ENCODE measurements around the gene MRPL36.

MRPL36 gene

DNA sequence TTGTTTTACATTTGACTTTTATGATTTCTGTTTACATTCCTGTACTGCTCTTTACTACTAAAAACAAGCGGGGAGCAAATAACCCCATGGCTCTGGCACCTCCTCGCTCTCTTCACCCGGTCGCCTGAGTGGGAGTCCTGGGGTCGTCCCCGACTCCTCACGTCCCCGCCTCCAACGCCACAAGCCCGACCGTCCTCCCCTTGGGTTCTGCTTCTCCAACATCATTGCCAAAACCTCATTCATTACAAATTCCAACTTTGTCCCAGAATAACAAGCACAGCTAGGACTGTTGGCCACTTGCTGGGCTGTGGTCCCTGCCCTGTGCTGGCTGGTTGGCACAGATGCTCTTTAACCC is 35.1 kb downstream of the MRPL36 start:
- Histone ChIP-seq H3K18ac (ENCODE audit: low read depth in 1 of 2, low read length in 2 of 2) (no peak overlapping the region), H3K14ac (ENCODE audit: low read length in 2 of 2) (no peak overlapping the region)
- 91% methylated on average over 11 of the region's 11 CpGs for WGBS

DNA sequence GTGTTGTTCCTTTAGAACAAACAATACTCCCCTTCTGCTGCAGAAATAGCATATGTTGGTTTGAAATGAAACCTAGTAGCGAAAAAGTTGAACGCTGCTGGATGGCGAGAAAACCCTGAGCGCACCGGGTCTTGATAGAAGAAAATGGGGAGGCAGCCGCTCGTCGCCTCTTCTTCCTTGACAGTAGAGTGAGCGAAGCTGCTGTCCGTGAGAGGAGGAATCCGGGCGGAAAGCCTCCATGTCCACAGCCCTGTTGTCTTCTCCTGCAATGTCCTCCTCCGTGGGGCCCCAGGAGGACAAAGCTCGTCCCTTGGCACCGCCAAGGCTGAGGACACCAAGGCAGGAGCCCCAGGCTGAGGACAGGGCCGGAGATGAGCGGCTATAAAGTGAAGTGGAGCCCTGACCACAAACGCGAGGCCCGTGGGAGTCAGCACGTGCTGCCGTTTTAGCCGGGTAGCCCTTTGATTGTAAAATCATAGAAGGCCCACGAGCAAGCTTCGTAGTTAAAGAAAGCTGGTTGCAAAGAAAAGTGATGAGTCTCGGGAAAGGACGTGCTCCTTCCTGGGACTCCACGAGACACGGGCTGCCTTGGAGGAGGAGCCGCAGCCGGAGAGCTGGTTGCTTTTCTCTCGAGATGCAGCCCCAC is 35.6 kb downstream of the MRPL36 start:
- Histone ChIP-seq H3K36me3 (ENCODE audit: control insufficient read depth in 1 of 2, insufficient read depth in 2 of 2, low read depth in 1 of 2, low read length in 2 of 2) (no peaks in the 10 kb centered on the region), H3K4me1 (ENCODE audit: control insufficient read depth, insufficient read depth, low read depth, low read length) (peaks cover 3% of the 10 kb centered on the region), H3K79me1 (replicated peaks; ENCODE audit: low read length, poor library complexity, severe bottlenecking) (no peaks in the 10 kb centered on the region), H2BK12ac (ENCODE audit: low read length in 2 of 2) (no peak overlapping the region), H3K14ac (ENCODE audit: low read length in 2 of 2) (no peak overlapping the region), H2BK5ac (ENCODE audit: low read depth, low read length, poor library complexity, severe bottlenecking) (no peak overlapping the region), H2AK5ac (ENCODE audit: low read length, severe bottlenecking) (no peak overlapping the region), H3K27me3 (ENCODE audit: control insufficient read depth in 1 of 2, insufficient read depth in 1 of 2, low read length in 2 of 2) (peaks cover 45 to 58% of the 10 kb centered on the region in 2 experiments), H4K8ac (ENCODE audit: low read length) (no peak overlapping the region), H2AFZ (ENCODE audit: low read depth, low read length) (no peak overlapping the region), H3K18ac (ENCODE audit: low read depth in 1 of 2, low read length in 2 of 2) (no peak overlapping the region), H2BK15ac (ENCODE audit: low read depth, poor library complexity, severe bottlenecking) (no peak overlapping the region), H3K9me3 (ENCODE audit: control insufficient read depth, low read length) (no peaks in the 10 kb centered on the region), H3K27ac (ENCODE audit: low read length, poor library complexity, severe bottlenecking) (no peak overlapping the region), H2BK120ac (ENCODE audit: low read depth, low read length) (no peak overlapping the region), H4K91ac (ENCODE audit: low read length) (no peak overlapping the region), H3K23ac (ENCODE audit: low read length in 2 of 2) (no peak overlapping the region), H3K4me2 (ENCODE audit: low read length, poor library complexity, severe bottlenecking) (no peak overlapping the region), H3K4ac (ENCODE audit: low read depth in 1 of 2, low read length in 2 of 2) (no peak overlapping the region), H3K9ac (ENCODE audit: low read length) (no peak overlapping the region), H3K4me3 (ENCODE audit: insufficient read depth in 1 of 2, low read depth in 1 of 2, low read length in 2 of 2) (no peak overlapping the region)
- 84% methylated on average over 32 of the region's 32 CpGs for WGBS
- no peak for DNase-seq

More for the DNA sequence above, 35.1 kb downstream of the MRPL36 start:
- Histone ChIP-seq H3K23ac (ENCODE audit: low read length in 2 of 2) (no peak overlapping the region), H3K4me3 (ENCODE audit: insufficient read depth in 1 of 2, low read depth in 1 of 2, low read length in 2 of 2) (no peak overlapping the region), H2BK5ac (ENCODE audit: low read depth, low read length, poor library complexity, severe bottlenecking) (no peak overlapping the region), H3K4ac (ENCODE audit: low read depth in 1 of 2, low read length in 2 of 2) (no peak overlapping the region), H3K4me1 (ENCODE audit: control insufficient read depth, insufficient read depth, low read depth, low read length) (peaks cover 3% of the 10 kb centered on the region), H2BK15ac (ENCODE audit: low read depth, poor library complexity, severe bottlenecking) (no peak overlapping the region), H4K91ac (ENCODE audit: low read length) (no peak overlapping the region), H2AFZ (ENCODE audit: low read depth, low read length) (no peak overlapping the region), H2BK12ac (ENCODE audit: low read length in 2 of 2) (no peak overlapping the region), H3K9me3 (ENCODE audit: control insufficient read depth, low read length) (no peaks in the 10 kb centered on the region), H2BK120ac (ENCODE audit: low read depth, low read length) (no peak overlapping the region), H3K9ac (ENCODE audit: low read length) (no peak overlapping the region), H3K27me3 (ENCODE audit: control insufficient read depth in 1 of 2, insufficient read depth in 1 of 2, low read length in 2 of 2) (peaks cover 45 to 56% of the 10 kb centered on the region in 2 experiments), H3K36me3 (ENCODE audit: control insufficient read depth in 1 of 2, insufficient read depth in 2 of 2, low read depth in 1 of 2, low read length in 2 of 2) (no peaks in the 10 kb centered on the region), H3K4me2 (ENCODE audit: low read length, poor library complexity, severe bottlenecking) (no peak overlapping the region), H4K8ac (ENCODE audit: low read length) (no peak overlapping the region), H3K79me1 (replicated peaks; ENCODE audit: low read length, poor library complexity, severe bottlenecking) (no peaks in the 10 kb centered on the region), H3K27ac (ENCODE audit: low read length, poor library complexity, severe bottlenecking) (no peak overlapping the region), H2AK5ac (ENCODE audit: low read length, severe bottlenecking) (no peak overlapping the region)
- no peak for DNase-seq

DNA sequence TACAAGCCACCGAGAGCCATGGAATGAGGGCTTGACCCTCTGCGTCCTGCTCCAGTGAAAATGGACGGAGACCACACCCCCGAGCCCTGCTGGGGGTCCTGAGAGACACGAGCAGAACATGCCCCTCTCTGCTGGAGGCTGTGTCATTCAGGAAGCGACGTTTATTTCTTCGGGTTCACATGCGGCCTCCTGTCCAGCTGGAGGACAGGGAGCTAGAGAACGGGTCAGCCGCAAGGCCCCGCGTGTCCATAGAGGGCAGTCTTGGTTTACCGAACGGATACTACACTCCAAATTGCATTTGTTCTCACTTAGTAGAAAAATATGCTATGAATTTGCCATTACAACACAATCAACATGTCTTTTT is 36.1 kb downstream of the MRPL36 start:
- Histone ChIP-seq H3K4ac (ENCODE audit: low read depth in 1 of 2, low read length in 2 of 2) (no peak overlapping the region), H3K14ac (ENCODE audit: low read length in 2 of 2) (no peak overlapping the region), H4K8ac (ENCODE audit: low read length) (peak overlapping the region; percentile 4), H3K36me3 (ENCODE audit: control insufficient read depth in 1 of 2, insufficient read depth in 2 of 2, low read depth in 1 of 2, low read length in 2 of 2) (no peaks in the 10 kb centered on the region), H2BK15ac (ENCODE audit: low read depth, poor library complexity, severe bottlenecking) (no peak overlapping the region), H4K91ac (ENCODE audit: low read length) (no peak overlapping the region), H3K4me1 (ENCODE audit: control insufficient read depth, insufficient read depth, low read depth, low read length) (peaks cover 3% of the 10 kb centered on the region), H3K4me2 (ENCODE audit: low read length, poor library complexity, severe bottlenecking) (no peak overlapping the region), H2AFZ (ENCODE audit: low read depth, low read length) (no peak overlapping the region), H3K23ac (ENCODE audit: low read length in 2 of 2) (no peak overlapping the region), H2BK12ac (ENCODE audit: low read length in 2 of 2) (no peak overlapping the region), H3K9me3 (ENCODE audit: control insufficient read depth, low read length) (peaks cover 3% of the 10 kb centered on the region), H3K27ac (ENCODE audit: low read length, poor library complexity, severe bottlenecking) (no peak overlapping the region), H3K27me3 (ENCODE audit: control insufficient read depth in 1 of 2, insufficient read depth in 1 of 2, low read length in 2 of 2) (peaks cover 45 to 58% of the 10 kb centered on the region in 2 experiments), H3K18ac (ENCODE audit: low read depth in 1 of 2, low read length in 2 of 2) (no peak overlapping the region), H2BK5ac (ENCODE audit: low read depth, low read length, poor library complexity, severe bottlenecking) (no peak overlapping the region), H3K4me3 (ENCODE audit: insufficient read depth in 1 of 2, low read depth in 1 of 2, low read length in 2 of 2) (no peak overlapping the region), H2BK120ac (ENCODE audit: low read depth, low read length) (no peak overlapping the region), H3K9ac (ENCODE audit: low read length) (no peak overlapping the region), H3K79me1 (replicated peaks; ENCODE audit: low read length, poor library complexity, severe bottlenecking) (no peaks in the 10 kb centered on the region), H2AK5ac (ENCODE audit: low read length, severe bottlenecking) (no peak overlapping the region)
- WGBS, result 29% methylated on average over 9 of the region's 15 CpGs
- DNase-seq, result peak; percentile 64

DNA sequence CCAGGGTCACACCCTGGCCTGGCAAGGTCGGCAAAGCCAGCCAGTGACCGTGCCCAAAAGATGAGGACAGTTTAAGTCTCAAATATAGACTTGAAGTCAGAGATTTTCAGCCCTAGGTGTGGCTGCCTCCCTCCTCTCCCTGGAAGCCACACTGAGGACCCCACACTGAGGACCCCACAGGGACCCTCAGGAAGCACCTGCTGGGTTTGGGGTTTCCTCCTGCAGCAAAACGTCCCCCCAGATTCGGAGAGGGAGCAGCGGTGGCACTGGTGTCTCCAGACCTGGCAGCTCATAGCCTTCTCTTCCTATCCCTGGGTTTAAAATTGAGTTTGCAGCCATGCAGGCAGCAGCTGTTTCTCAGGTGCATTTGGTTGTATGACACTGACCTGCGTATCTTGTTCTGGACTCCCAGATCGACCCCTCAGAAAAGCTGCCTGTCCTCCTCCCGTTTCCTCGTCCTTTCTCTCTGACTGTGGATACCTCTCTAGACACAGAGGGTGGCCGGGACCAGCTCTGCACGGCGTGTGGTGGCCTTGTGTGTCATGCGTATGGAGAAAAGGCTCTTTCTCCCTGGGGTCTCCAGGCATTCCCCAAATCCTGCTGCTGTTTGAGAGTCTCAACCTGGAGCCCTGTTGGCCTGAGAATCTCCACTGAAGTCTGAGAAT is 36.6 kb downstream of the MRPL36 start:
- no peak overlapping the region for H3K9ac ChIP-seq (ENCODE audit: low read length)
- H3K36me3 ChIP-seq (ENCODE audit: control insufficient read depth in 1 of 2, insufficient read depth in 2 of 2, low read depth in 1 of 2, low read length in 2 of 2), result no peaks in the 10 kb centered on the region
- no peak overlapping the region for H2AFZ ChIP-seq (ENCODE audit: low read depth, low read length)
- no peak overlapping the region for H3K4me3 ChIP-seq (ENCODE audit: insufficient read depth in 1 of 2, low read depth in 1 of 2, low read length in 2 of 2)
- peak overlapping the region; percentile 4 for H4K8ac ChIP-seq (ENCODE audit: low read length)
- no peaks in the 10 kb centered on the region for H3K79me1 ChIP-seq (replicated peaks; ENCODE audit: low read length, poor library complexity, severe bottlenecking)
- H2BK12ac ChIP-seq (ENCODE audit: low read length in 2 of 2), result no peak overlapping the region
- H2BK120ac ChIP-seq (ENCODE audit: low read depth, low read length), result no peak overlapping the region
- H3K4me1 ChIP-seq (ENCODE audit: control insufficient read depth, insufficient read depth, low read depth, low read length), result peaks cover 3% of the 10 kb centered on the region
- no peak overlapping the region for H3K4ac ChIP-seq (ENCODE audit: low read depth in 1 of 2, low read length in 2 of 2)
- H3K14ac ChIP-seq (ENCODE audit: low read length in 2 of 2), result no peak overlapping the region
- no peak overlapping the region for H3K23ac ChIP-seq (ENCODE audit: low read length in 2 of 2)
- peaks cover 7% of the 10 kb centered on the region for H3K9me3 ChIP-seq (ENCODE audit: control insufficient read depth, low read length)
- no peak overlapping the region for H2AK5ac ChIP-seq (ENCODE audit: low read length, severe bottlenecking)
- no peak overlapping the region for H2BK15ac ChIP-seq (ENCODE audit: low read depth, poor library complexity, severe bottlenecking)
- peaks cover 45 to 55% of the 10 kb centered on the region in 2 experiments for H3K27me3 ChIP-seq (ENCODE audit: control insufficient read depth in 1 of 2, insufficient read depth in 1 of 2, low read length in 2 of 2)
- H2BK5ac ChIP-seq (ENCODE audit: low read depth, low read length, poor library complexity, severe bottlenecking), result no peak overlapping the region
- no peak for DNase-seq
- WGBS, result 84% methylated on average over 13 of the region's 13 CpGs
- no peak overlapping the region for H3K18ac ChIP-seq (ENCODE audit: low read depth in 1 of 2, low read length in 2 of 2)
- no peak overlapping the region for H3K4me2 ChIP-seq (ENCODE audit: low read length, poor library complexity, severe bottlenecking)
- H3K27ac ChIP-seq (ENCODE audit: low read length, poor library complexity, severe bottlenecking), result no peak overlapping the region
- H4K91ac ChIP-seq (ENCODE audit: low read length), result no peak overlapping the region

All from mesenchymal stem cell (in vitro differentiated cells and primary cell).